Right lung (tissue), 5 donors: Measurements from ENCODE around the gene TMEM259. TPM values are rescaled to one million over a fixed set of nuclear protein-coding genes. Genes with fewer than 3 reads are reported as not detected.

Experiments
- DNase-seq, 2 donors: peaks; one replicate each; pipeline ENCODE4 v3.0.0-alpha.2; 2013
- polyA plus RNA-seq, 5 donors: library from polyadenylated mRNA; unstranded; fragments of 120-200 nt; gene quantifications; one replicate each; pipeline versions ENCODE4 v1.2.1 to v1.2.3, GENCODE V29; 2013; ENCODE audit warnings: inconsistent platforms in 1 of 5, low replicate concordance in 1 of 5; ENCODE audit not compliant: insufficient read length in 5 of 5, insufficient read depth in 1 of 5

TMEM259 gene
- polyA plus RNA-seq, 5 donors, result 70.9 to 132 (median 98.4) TPM

GRCh38 chr19:1004803-1005664 lies 15.9 kb downstream of the TMEM259 start:
- DNase-seq, result no peak

DNA sequence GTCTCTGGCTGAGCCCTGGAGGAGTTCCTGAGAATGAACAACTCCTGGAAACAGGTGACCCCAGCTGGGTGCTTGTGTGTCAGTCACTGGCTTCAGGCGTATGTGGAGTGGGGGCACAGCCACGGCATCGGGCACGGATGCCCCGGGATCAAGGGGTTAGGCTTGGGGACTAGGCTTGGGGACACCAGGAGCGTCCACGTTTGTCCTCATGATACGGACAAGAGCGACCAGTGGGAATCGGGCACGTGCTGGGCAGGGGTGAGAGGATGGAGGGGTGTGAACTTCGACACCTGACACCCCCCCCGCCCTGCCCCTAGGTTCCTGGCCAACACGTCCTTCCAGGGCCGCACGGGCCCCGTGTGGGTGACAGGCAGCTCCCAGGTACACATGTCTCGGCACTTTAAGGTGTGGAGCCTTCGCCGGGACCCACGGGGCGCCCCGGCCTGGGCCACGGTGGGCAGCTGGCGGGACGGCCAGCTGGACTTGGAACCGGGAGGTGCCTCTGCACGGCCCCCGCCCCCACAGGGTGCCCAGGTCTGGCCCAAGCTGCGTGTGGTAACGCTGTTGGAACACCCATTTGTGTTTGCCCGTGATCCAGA lies 16.6 kb downstream of the TMEM259 start:
- no peak for DNase-seq

GRCh38 chr19:1003283-1003682 lies 17.6 kb downstream of the TMEM259 start:
- DNase-seq, result no peak

GRCh38 chr19:1002600-1002999 lies 18.3 kb downstream of the TMEM259 start:
- DNase-seq, result no peak

- no peak for DNase-seq
Observed at GRCh38 chr19:1001538-1002166, 19.3 kb downstream of the TMEM259 start.

GRCh38 chr19:1000591-1001537 lies 20.1 kb downstream of the TMEM259 start:
- DNase-seq, result no peak

GRCh38 chr19:1000095-1000494 lies 20.8 kb downstream of the TMEM259 start, which contains the start of gene GRIN3B:
TSS of gene GRIN3B (plus strand) at chr19:1000419. CDS start at chr19:1000438, 19 bp downstream.
- DNase-seq, result no peak

DNA sequence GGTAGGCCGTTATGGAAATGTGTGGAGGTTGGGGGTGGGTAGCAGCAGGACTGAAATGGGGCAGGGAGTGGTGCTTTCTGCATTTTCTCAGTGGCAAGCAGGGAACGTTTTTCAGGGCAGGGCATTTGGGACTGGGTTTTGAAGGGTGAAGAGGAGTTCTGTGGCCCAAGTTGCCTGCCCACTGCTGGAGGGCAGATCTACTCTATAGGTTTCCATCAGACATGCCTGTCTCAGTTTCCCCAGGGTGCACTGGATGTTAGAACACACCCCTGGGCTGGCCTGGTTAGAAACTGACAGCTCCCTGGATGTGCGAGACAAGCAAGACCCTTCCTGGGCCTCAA lies 21.6 kb downstream of the TMEM259 start:
- DNase-seq, result no peak

DNA sequence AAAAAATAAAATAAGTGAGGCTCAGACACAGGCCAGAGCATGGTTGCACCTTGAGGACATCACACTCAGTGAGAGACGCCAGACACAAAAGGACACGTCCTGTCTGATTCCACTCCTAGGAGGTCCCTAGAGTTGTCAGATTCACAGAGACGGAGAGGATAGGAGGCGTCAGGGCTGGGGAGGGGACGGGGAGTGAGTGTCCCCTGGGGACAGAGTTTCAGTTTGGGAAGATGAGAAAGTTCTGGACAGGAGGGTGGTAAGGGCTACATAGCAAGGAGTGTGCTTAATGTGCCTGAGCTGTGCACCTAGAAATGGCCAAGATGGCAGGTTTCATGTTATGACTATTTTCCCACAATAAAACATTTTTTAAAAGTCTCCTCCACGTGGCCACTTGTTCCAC lies 22.9 kb downstream of the TMEM259 start:
- no peak for DNase-seq

GRCh38 chr19:996051-996838 lies 24.7 kb downstream of the TMEM259 start:
- DNase-seq, result no peak

DNA sequence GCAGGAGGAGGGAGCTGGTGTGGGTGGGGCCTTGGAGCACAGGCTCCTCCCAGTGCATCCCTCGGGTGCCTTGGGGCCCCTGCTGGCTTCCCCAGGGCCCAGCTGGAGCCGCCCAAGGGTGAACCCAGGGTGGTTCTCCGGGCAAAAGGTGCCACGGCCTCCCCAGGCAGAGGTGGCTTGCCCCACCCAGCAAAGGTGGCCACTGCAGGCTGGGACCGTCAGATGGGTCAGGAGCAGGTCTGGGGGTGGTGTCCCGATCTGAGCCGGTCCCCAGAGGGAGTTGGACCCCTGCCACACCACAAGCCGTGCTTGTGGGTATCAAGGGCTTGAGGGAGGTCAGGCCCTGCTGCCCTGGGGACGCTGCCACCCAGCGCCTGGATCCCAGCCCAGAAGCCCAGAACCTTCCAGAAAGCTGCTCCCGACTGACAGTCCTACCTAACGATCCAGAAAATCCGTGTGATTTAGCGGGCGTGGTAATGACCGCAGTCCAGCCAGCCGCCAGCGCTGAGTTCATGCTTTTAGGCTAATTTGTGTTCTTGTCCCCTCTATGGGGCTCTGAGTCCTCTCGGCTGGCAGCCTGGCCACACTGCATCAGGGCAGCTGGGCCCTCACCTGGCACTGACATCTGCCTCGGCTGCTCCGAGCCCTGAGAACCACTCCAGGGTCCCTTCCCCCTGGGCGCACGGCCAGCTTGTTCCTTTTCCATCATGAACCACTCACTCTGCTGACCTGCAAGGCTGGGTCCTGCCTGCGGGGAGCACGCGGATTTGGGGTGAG lies 25.7 kb downstream of the TMEM259 start:
- no peak for DNase-seq

GRCh38 chr19:994516-994915 lies 26.4 kb downstream of the TMEM259 start:
- DNase-seq, result no peak

- no peak for DNase-seq
Observed at GRCh38 chr19:993831-994393, 27.0 kb downstream of the TMEM259 start.

- DNase-seq, result no peak
Observed at GRCh38 chr19:993361-993830, 27.5 kb downstream of the TMEM259 start.

- no peak for DNase-seq
Observed at GRCh38 chr19:992670-993055, 28.3 kb downstream of the TMEM259 start.

DNA sequence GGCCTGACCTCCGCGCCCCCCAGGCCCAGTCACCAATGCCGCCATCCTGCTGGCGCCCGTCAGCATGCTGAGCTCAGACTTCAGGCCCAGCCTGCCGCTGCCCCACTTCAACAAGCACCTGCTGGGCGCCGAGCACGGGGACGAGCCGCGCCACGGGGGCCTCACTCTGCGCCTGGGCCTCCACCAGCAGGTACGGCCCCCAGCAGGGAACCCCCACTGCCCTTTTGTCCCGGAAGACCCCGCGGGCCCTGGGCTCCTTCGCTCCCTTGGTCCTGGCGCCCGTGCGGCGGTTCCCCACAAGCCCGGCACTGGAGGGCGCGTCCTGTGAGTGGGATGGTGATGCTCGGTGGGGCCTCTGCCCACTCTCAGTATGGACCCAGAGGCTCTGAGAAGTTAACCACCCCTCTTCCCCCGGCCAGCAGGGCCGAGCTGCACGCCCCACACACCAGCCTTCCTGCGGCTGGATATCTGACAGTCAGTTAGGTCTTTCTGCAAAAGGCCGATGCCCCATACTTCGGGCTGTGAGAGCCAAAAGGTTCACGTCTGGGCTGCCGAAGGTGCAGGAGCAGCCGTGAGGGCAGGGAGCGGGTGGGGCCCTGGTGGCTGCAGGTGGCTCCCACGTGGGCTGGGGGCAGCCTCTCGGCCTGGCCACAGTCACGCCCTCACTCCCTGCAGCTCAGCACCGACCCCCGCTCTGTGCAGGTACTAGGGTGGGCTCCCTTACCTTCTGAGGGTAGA lies 28.8 kb downstream of the TMEM259 start:
- DNase-seq, result no peak

DNA sequence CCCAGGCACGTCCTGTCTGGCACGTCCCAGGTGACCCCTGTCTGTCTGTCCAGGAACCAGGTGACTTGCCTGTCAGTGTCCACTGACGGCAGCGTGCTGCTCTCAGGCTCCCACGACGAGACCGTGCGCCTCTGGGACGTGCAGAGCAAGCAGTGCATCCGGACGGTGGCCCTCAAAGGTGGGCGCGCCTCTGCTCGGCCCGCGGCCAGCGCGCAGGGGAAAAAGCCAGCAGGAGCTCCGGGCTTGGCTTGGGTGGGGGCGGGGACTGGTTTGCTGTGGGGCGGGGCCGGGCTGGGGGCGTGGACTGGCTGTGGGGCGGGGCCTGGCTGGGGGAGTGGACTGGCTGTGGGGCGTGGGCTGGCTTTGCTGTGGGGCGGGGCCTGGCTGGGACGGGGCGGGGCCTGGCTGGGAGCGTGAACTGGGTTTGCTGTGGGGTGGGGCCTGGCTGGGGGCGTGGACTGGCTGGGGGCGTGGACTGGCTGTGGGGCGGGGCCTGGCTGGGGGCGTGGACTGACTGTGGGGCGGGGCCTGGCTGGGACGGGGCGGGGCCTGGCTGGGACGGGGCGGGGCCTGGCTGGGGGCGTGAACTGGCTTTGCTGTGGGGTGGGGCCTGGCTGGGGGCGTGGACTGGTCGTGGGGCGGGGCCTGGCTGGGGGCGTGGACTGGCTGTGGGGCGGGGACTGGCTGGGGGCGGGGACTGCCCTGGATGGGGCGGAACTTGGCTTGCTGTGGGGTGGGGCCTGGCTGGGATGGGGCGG lies 29.6 kb downstream of the TMEM259 start:
- DNase-seq, result no peak

GRCh38 chr19:990746-991145 lies 30.2 kb downstream of the TMEM259 start:
- DNase-seq, result no peak
